Vagina (tissue), 2 donors: ENCODE measurements around the gene UGT1A3. TPM values are rescaled to one million over a fixed set of nuclear protein-coding genes. Genes with fewer than 3 reads are reported as not detected.

Experiments
- DNase-seq, 2 donors: peaks; one replicate each; pipeline ENCODE4 v3.0.0-alpha.2; 2017; ENCODE audit errors: extremely low spot score in 2 of 2
- H3K27ac ChIP-seq: fragments of 200-600 bp; sonication (generic); one replicate; pipeline ENCODE4 v1.5.1; 2019
- H3K27me3 ChIP-seq: fragments of 200-600 bp; sonication (generic); one replicate; pipeline ENCODE4 v1.5.1; 2019
- H3K36me3 ChIP-seq, 2 donors: fragments of 200-600 bp; sonication (generic); one replicate each; pipeline ENCODE4 v1.5.1; 2017 to 2019
- H3K4me1 ChIP-seq: fragments of 200-600 bp; sonication (generic); one replicate; pipeline ENCODE4 v1.5.1; 2019
- H3K4me3 ChIP-seq, 2 donors: fragments of 200-600 bp; sonication (generic); 1 replicate in 1 of 2; 2 replicates in 1 of 2; pipeline ENCODE4 v1.5.1; 2016 to 2019
- H3K9me3 ChIP-seq: fragments of 200-600 bp; sonication (generic); one replicate; pipeline ENCODE4 v1.5.1; 2019
- POLR2A ChIP-seq, 2 donors: fragments of 450-650 bp; IDR thresholded peaks; one replicate each; pipeline ENCODE4 v1.6.1; 2017; ENCODE audit warnings: antibody characterized with exemption in 2 of 2, mild to moderate bottlenecking in 2 of 2, moderate library complexity in 2 of 2
- POLR2AphosphoS5 ChIP-seq, 2 donors: sonication (generic); formaldehyde crosslinking; IDR thresholded peaks; one replicate each; pipeline ENCODE4 v1.9.0; 2017; ENCODE audit warnings: antibody characterized with exemption in 2 of 2, mild to moderate bottlenecking in 2 of 2, low read depth in 1 of 2; ENCODE audit not compliant: insufficient read depth in 1 of 2
- intact Hi-C: fragments of 100-400 bp; cut with DNase I; formaldehyde crosslinking; loops from one replicate; pipeline ENCODE4 v1.15.1; 2023
- total RNA-seq: library from RNA; depleted of rRNA; stranded (reverse); fragments of >200 nt; gene quantifications from one replicate; pipeline ENCODE4 v1.2.3, GENCODE V29; 2016
- TF ChIP-seq, protein P1 (sequence below), 3 experiments: fragments of 450-650 bp in 2 of 3; fragments of 200-600 bp in 1 of 3; sonication (generic) in 1 of 3; IDR thresholded peaks; one replicate each; pipeline ENCODE4 v1.5.1; 2017 to 2019; ENCODE audit warnings: antibody characterized with exemption in 3 of 3, mild to moderate bottlenecking in 2 of 3, moderate library complexity in 2 of 3

Gene UGT1A3
- total RNA-seq, 1 donor from 2014 or later, result not detected

DNA sequence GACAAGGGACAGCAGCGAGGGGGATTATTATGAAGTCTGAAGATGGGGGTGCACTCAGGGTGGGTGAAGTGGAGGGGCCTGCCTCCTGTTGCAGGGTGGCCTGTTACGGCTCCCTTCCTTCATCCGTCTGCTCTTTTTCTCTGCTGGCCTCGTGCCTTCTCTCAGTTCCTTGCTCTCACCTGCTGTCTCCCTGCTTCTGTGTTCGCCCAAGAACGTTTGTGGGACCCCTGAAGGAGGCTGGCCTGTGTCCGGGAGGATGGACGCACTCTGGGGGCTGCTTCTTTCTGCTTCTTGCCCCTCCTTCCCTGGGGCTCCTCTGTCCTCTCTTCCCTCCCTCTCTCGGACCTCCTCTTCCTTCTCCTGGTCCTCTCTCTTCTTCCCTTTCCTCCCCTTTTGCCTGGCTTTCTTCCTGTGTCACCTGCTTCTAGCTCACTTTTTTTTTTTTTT is 63.1 kb downstream of the UGT1A3 start:
- TF ChIP-seq, protein P1, sequence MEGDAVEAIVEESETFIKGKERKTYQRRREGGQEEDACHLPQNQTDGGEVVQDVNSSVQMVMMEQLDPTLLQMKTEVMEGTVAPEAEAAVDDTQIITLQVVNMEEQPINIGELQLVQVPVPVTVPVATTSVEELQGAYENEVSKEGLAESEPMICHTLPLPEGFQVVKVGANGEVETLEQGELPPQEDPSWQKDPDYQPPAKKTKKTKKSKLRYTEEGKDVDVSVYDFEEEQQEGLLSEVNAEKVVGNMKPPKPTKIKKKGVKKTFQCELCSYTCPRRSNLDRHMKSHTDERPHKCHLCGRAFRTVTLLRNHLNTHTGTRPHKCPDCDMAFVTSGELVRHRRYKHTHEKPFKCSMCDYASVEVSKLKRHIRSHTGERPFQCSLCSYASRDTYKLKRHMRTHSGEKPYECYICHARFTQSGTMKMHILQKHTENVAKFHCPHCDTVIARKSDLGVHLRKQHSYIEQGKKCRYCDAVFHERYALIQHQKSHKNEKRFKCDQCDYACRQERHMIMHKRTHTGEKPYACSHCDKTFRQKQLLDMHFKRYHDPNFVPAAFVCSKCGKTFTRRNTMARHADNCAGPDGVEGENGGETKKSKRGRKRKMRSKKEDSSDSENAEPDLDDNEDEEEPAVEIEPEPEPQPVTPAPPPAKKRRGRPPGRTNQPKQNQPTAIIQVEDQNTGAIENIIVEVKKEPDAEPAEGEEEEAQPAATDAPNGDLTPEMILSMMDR (IDR thresholded peaks at IDR 0.05), result no peak
- TF ChIP-seq POLR2A (IDR thresholded peaks at IDR 0.05), result no peak
- TF ChIP-seq POLR2AphosphoS5 (IDR thresholded peaks at IDR 0.05; ENCODE audit: insufficient read depth in 1 of 2, low read depth in 1 of 2), result no peak
- H3K36me3 ChIP-seq, result no peaks in the 10 kb centered on the region
- peak in 1 of 2 donors; percentile 94 for DNase-seq
- no peaks in the 10 kb centered on the region for H3K4me1 ChIP-seq
- H3K4me3 ChIP-seq, result no peak overlapping the region
- no peaks in the 10 kb centered on the region for H3K9me3 ChIP-seq
- no peak overlapping the region for H3K27ac ChIP-seq
- no peaks in the 10 kb centered on the region for H3K27me3 ChIP-seq
- intact Hi-C loops, result no loop called here

DNA sequence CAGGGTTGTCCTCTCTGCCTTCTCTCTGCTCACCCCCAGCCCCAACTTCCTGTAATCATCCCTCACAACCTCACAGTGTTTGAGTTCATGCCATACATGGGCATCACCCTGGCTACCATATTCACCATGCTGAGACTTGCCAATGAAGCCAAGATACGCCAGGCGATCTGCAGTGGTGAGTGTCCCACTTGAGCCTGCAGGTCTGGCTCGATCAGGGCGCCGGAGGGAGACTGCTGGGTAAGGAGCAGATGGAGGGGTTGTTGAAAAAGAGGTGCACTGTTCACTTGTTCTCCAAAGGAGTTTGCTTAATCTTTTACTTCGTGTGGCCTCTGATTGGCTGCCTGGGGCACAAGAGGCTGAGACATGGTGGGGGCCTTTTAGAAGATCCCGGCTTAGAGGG is 63.9 kb downstream of the UGT1A3 start:
- Histone ChIP-seq H3K4me3 (no peak overlapping the region), H3K27ac (no peak overlapping the region), H3K36me3 (no peaks in the 10 kb centered on the region), H3K9me3 (no peaks in the 10 kb centered on the region), H3K4me1 (no peaks in the 10 kb centered on the region), H3K27me3 (no peaks in the 10 kb centered on the region)
- no peak for DNase-seq
- intact Hi-C loops, result no loop called here
- TF ChIP-seq, protein P1 (IDR thresholded peaks at IDR 0.05), result no peak
- no peak for TF ChIP-seq POLR2AphosphoS5 (IDR thresholded peaks at IDR 0.05; ENCODE audit: insufficient read depth in 1 of 2, low read depth in 1 of 2)
- no peak for TF ChIP-seq POLR2A (IDR thresholded peaks at IDR 0.05)

DNA sequence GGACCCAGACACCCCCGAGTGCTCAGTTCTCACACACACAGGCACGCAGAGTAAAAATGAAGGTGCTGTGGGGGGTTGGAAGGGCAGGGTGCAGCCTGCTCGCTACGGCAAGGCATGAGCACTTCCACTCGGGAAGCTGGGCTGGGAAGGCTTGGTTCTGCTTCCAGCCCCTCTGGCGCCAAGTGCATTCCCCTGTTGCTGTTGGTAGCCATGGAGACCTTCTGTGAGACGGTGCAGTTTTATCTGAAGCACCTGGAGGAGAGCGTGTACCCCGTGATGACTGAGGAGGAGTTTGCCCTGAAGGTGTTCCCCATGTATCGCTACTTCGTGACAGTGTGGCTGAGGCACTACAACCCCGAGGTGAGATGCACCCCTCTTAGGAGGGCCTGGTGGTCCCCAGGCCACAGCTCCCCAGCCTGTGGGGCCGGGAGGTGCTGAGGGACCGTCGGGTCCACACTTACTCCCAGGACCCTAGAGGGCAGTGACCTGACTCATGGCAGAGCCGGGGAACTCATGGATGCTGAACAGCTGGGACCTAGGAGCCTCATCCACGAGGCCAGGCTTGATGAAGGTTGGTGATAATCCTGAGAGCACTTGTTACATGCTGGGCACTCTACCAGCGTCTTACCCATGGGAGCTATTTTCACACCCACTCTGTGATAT is 64.8 kb downstream of the UGT1A3 start:
- no peak overlapping the region for H3K4me3 ChIP-seq
- no peak overlapping the region for H3K27ac ChIP-seq
- H3K27me3 ChIP-seq, result no peaks in the 10 kb centered on the region
- intact Hi-C loops, result no loop called here
- no peaks in the 10 kb centered on the region for H3K36me3 ChIP-seq
- H3K9me3 ChIP-seq, result no peaks in the 10 kb centered on the region
- TF ChIP-seq POLR2A (IDR thresholded peaks at IDR 0.05) (no peak), POLR2AphosphoS5 (IDR thresholded peaks at IDR 0.05; ENCODE audit: insufficient read depth in 1 of 2, low read depth in 1 of 2) (no peak)
- TF ChIP-seq, protein P1 (IDR thresholded peaks at IDR 0.05), result no peak
- H3K4me1 ChIP-seq, result no peaks in the 10 kb centered on the region
- DNase-seq, result peak; percentile 82

DNA sequence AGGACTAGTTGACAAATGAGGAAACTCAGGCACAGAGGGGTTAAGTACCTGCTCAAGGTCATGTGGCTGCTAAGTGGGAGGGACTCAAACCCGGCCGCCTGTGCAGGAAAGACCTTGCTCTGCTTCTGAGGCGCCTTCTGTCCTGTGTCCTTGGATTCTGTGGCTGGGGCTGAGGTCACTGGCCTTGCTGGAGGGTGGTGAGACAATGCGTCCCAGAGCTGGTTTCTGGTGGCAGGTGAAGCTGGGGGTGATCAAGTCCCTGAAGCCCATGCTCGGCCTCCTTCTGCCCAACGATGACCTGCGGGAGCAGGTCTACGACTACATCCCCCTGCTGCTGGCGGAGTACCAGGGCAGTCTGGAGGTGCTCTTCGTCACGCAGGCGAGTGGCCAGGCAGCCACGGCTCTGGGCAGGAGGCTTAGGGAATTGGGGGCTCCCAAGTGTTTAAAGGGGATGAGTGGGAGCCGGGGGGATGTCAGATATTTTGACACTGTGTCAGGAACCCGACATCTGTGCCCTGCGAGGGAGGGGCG is 65.4 kb downstream of the UGT1A3 start:
- no peaks in the 10 kb centered on the region for H3K9me3 ChIP-seq
- H3K4me1 ChIP-seq, result no peaks in the 10 kb centered on the region
- TF ChIP-seq POLR2A (IDR thresholded peaks at IDR 0.05), result no peak
- no peak for TF ChIP-seq POLR2AphosphoS5 (IDR thresholded peaks at IDR 0.05; ENCODE audit: insufficient read depth in 1 of 2, low read depth in 1 of 2)
- TF ChIP-seq, protein P1 (IDR thresholded peaks at IDR 0.05), result no peak
- no peaks in the 10 kb centered on the region for H3K27me3 ChIP-seq
- intact Hi-C loops, result no loop called here
- no peak overlapping the region for H3K4me3 ChIP-seq
- no peaks in the 10 kb centered on the region for H3K36me3 ChIP-seq
- H3K27ac ChIP-seq, result no peak overlapping the region
- peak in 1 of 2 donors; percentile 84 for DNase-seq

DNA sequence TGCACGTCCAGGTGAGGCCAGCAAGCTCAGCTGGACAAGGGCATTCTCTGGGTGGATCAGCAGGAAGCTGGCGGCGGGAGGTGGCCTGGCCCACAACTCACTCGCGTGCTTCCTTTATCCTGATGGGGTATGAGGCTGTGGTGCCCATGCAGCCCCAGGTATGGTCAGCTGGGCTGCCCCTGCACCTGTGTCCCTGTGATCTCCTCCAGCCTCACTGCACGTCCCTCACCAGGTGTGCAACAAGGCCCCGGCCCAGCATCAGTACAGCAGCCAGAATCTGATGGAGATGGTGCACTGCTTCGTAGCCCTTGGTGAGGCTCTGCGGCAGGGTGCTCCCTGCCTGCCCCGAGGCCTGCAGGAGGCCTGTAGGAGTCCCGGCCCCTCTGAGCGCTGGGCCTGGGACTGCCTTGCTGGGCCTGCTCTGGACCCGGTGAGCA is 66.9 kb downstream of the UGT1A3 start:
- peak in 1 of 2 donors; percentile 91 for DNase-seq
- intact Hi-C loops, result no loop called here

More for the DNA sequence above, 66.9 kb downstream of the UGT1A3 start:
- no peaks in the 10 kb centered on the region for H3K4me1 ChIP-seq
- TF ChIP-seq POLR2AphosphoS5 (IDR thresholded peaks at IDR 0.05; ENCODE audit: insufficient read depth in 1 of 2, low read depth in 1 of 2) (no peak), POLR2A (IDR thresholded peaks at IDR 0.05) (no peak)
- TF ChIP-seq, protein P1 (IDR thresholded peaks at IDR 0.05), result no peak
- H3K4me3 ChIP-seq, result no peak overlapping the region
- H3K27me3 ChIP-seq, result no peaks in the 10 kb centered on the region
- no peaks in the 10 kb centered on the region for H3K9me3 ChIP-seq
- no peaks in the 10 kb centered on the region for H3K36me3 ChIP-seq
- H3K27ac ChIP-seq, result no peak overlapping the region
